Measurements from ENCODE around the gene ACER2. TPM values are rescaled to one million over a fixed set of nuclear protein-coding genes. Genes with fewer than 3 reads are reported as not detected.

The ACER2 gene
- total RNA-seq, 1 donor from 2014 or later, result 0.70 TPM

DNA sequence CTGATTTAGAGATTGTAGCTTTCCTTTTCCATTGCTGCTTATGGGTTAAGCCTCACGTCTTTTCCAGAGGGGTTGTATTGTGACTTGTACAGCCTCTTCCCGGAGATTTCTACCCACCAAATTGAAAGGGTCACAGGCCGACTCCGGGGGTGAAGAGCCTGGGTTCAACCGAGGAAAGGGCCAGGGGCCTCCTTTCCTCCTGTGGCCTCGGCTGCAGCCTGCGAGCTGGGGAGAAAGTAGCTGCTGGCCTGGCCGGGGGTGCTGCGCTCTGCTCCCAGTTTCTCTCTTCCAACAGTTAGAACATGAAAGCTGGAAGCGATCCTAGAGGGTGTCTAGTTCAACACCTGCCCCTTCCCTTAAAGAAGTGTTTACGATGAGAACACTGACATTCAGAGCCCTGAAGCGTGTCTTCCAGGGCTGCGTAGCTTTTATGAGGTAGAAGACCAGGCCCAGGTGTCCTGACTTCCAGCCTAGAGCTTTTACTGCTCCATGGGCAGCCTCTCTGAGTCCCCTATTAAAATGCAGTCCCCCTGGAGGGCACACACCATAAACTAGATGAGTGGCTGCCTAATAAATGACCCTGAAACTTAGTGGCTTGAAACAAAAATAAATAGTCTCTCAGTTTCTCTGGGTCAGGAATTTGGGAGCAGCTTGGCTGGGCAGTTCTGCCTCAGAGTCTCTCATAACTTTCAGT lies 56.9 kb downstream of the ACER2 start:
- peaks cover 16% of the 10 kb centered on the region for H3K27me3 Mint-ChIP-seq (ENCODE audit: unreplicated experiment)
- no peaks in the 10 kb centered on the region for H3K9me3 Mint-ChIP-seq (ENCODE audit: unreplicated experiment)
- H3K4me1 Mint-ChIP-seq (ENCODE audit: unreplicated experiment), result peaks cover 2% of the 10 kb centered on the region
- H3K4me3 Mint-ChIP-seq (ENCODE audit: unreplicated experiment), result no peak overlapping the region
- no peak for DNase-seq (ENCODE audit: extremely low spot score, unreplicated experiment)
- TF ChIP-seq, protein P1, sequence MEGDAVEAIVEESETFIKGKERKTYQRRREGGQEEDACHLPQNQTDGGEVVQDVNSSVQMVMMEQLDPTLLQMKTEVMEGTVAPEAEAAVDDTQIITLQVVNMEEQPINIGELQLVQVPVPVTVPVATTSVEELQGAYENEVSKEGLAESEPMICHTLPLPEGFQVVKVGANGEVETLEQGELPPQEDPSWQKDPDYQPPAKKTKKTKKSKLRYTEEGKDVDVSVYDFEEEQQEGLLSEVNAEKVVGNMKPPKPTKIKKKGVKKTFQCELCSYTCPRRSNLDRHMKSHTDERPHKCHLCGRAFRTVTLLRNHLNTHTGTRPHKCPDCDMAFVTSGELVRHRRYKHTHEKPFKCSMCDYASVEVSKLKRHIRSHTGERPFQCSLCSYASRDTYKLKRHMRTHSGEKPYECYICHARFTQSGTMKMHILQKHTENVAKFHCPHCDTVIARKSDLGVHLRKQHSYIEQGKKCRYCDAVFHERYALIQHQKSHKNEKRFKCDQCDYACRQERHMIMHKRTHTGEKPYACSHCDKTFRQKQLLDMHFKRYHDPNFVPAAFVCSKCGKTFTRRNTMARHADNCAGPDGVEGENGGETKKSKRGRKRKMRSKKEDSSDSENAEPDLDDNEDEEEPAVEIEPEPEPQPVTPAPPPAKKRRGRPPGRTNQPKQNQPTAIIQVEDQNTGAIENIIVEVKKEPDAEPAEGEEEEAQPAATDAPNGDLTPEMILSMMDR (IDR thresholded peaks at IDR 0.05), result no peak
- no peak overlapping the region for H3K27ac Mint-ChIP-seq (ENCODE audit: unreplicated experiment)
- H3K36me3 Mint-ChIP-seq (ENCODE audit: unreplicated experiment), result no peaks in the 10 kb centered on the region

DNA sequence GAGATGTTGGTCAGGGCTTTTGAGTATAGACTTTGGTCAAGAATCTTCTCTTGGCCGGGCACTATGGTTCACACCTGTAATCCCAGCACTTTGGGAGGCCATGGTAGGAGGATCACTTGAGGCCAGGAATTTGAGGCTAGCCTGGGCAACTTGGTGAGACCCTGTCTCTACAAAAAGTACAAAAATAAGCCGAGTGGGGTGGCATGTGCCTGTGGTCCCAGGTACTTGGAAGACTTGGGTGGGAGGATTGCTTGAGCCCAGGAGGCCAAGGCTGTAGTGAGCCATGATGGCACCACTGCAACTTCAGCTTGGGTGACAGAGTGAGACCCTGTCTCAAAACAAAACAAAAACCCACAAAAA lies 57.5 kb downstream of the ACER2 start:
- no peak for DNase-seq (ENCODE audit: extremely low spot score, unreplicated experiment)
- Mint-ChIP-seq H3K27ac (ENCODE audit: unreplicated experiment) (no peak overlapping the region), H3K27me3 (ENCODE audit: unreplicated experiment) (peaks cover 18% of the 10 kb centered on the region), H3K4me3 (ENCODE audit: unreplicated experiment) (no peak overlapping the region), H3K4me1 (ENCODE audit: unreplicated experiment) (peaks cover 2% of the 10 kb centered on the region), H3K36me3 (ENCODE audit: unreplicated experiment) (no peaks in the 10 kb centered on the region), H3K9me3 (ENCODE audit: unreplicated experiment) (no peaks in the 10 kb centered on the region)
- TF ChIP-seq, protein P1 (IDR thresholded peaks at IDR 0.05), result no peak

DNA sequence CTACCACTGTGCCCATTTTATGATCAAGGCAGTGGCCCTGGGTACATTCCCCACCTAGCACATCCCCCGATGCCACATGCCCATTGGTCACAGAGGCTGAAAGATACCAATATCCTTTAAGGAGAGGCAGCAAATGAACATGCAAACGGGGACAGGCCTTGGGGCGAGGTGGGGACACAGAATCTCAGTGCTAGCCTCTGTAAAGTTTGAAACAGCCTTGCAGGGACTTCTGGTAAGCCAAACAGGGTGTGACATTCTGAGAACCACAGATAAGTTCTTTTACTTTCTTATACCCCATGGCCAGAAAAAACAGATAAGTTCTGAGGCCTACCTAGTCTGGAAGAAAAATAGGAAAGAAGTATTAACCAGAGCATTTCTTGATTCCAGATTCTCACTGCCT lies 60.5 kb downstream of the ACER2 start:
- Mint-ChIP-seq H3K9me3 (ENCODE audit: unreplicated experiment) (no peaks in the 10 kb centered on the region), H3K4me1 (ENCODE audit: unreplicated experiment) (peaks cover 7% of the 10 kb centered on the region), H3K36me3 (ENCODE audit: unreplicated experiment) (no peaks in the 10 kb centered on the region), H3K27ac (ENCODE audit: unreplicated experiment) (no peak overlapping the region), H3K27me3 (ENCODE audit: unreplicated experiment) (peaks cover 32% of the 10 kb centered on the region), H3K4me3 (ENCODE audit: unreplicated experiment) (no peak overlapping the region)
- DNase-seq (ENCODE audit: extremely low spot score, unreplicated experiment), result no peak
- TF ChIP-seq, protein P1 (IDR thresholded peaks at IDR 0.05), result no peak

DNA sequence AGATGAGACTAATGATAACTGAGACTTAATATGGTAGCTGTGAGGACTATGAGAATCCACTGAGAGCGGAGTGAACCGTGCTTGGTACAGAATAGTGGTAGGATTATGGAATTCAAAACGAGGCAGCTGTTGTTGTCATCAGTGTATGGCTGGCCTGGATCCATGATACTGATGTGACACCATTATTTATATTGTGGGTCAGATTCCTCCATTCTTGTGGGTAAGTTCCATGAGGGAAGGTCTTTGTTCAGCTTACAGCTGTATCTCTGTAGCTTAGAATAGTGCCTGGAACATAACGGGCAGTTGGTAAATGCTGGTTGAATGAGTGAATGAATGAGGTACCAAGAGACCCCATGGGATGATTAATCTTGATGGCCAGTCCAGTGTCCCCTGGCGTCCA lies 61.8 kb downstream of the ACER2 start:
- peaks cover 4% of the 10 kb centered on the region for H3K4me1 Mint-ChIP-seq (ENCODE audit: unreplicated experiment)
- DNase-seq (ENCODE audit: extremely low spot score, unreplicated experiment), result no peak
- TF ChIP-seq, protein P1 (IDR thresholded peaks at IDR 0.05), result no peak
- H3K27ac Mint-ChIP-seq (ENCODE audit: unreplicated experiment), result no peak overlapping the region
- peaks cover 41% of the 10 kb centered on the region for H3K27me3 Mint-ChIP-seq (ENCODE audit: unreplicated experiment)
- no peaks in the 10 kb centered on the region for H3K9me3 Mint-ChIP-seq (ENCODE audit: unreplicated experiment)
- no peaks in the 10 kb centered on the region for H3K36me3 Mint-ChIP-seq (ENCODE audit: unreplicated experiment)
- no peak overlapping the region for H3K4me3 Mint-ChIP-seq (ENCODE audit: unreplicated experiment)

DNA sequence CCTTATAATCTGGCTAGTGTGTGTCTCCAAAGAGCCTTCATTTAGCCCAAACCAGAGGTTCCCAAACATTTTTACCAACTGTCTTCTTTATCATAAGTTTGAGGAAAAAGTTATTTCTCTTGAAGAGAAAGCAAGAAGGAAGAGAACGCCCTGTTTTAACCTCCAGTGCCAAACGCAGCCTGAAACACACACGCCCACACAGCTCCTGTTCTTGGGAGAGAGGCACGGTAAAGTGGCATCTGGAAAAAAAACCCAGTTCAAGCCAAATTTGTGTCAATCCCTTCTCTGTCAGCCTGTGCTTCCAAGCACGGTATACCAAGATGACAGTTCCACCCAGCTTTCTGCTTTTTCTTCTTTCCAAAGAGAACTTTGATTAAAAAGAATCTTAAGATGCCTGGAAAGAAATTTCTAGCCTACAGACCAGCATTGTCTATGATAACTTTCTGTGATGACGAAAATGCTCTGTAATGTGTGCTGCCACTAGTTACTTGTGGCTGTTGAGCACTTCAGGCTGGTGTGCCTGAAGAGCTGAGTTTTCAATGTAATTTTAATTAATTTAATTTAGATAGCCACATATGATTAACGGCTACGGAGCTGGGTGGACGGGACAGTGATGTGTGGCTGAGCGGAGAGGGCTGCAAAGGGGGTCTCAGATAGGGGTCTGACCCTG lies 62.3 kb downstream of the ACER2 start:
- Mint-ChIP-seq H3K9me3 (ENCODE audit: unreplicated experiment) (no peaks in the 10 kb centered on the region), H3K36me3 (ENCODE audit: unreplicated experiment) (no peaks in the 10 kb centered on the region), H3K27me3 (ENCODE audit: unreplicated experiment) (peaks cover 41% of the 10 kb centered on the region), H3K4me1 (ENCODE audit: unreplicated experiment) (peaks cover 4% of the 10 kb centered on the region), H3K4me3 (ENCODE audit: unreplicated experiment) (no peak overlapping the region), H3K27ac (ENCODE audit: unreplicated experiment) (no peak overlapping the region)
- no peak for DNase-seq (ENCODE audit: extremely low spot score, unreplicated experiment)
- TF ChIP-seq, protein P1 (IDR thresholded peaks at IDR 0.05), result no peak

Data from osteocyte (in vitro differentiated cells).